GM12801 (cell line): ENCODE results near the gene CD4.

Experiments
- TF ChIP-seq, protein P1 (sequence below): IDR thresholded peaks from one replicate; pipeline ENCODE4 v1.5.1; 2011; ENCODE audit warnings: control low read depth; ENCODE audit not compliant: insufficient read length; ENCODE audit errors: extremely low read depth

Gene CD4

DNA sequence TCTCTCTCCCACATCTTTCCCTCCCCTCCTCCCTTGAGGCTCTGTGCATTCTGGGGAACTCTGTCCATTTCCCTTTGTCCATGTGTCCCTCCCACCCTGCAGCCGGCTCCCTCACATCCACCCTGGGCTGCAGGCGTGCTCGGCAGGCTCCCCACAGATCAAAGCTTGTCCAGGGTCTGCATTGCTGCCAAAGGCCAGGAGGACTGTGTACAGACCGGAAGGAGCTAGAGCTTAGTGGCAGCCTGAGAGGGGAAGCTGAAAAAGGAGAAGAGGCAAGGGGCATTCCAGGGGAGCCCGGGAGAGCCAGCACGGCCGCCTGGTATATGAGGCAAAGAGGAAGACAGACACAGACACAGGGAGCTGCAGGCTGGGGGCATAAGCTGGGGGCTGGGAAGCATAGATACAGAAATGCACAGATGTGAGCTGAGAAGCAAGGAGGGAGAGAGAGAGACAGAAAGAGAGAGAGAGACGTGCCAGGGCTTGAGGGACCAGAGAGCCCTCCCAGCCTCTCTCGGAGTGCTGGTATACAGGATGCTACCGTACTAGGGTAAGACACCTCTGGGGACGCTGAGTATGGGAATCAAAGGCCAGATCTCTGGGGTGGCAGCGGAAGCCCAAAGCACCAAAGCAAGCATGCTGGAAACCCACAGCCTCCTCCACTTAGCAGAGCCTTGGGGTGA is 3.3 kb downstream of the CD4 start:
- TF ChIP-seq, protein P1, sequence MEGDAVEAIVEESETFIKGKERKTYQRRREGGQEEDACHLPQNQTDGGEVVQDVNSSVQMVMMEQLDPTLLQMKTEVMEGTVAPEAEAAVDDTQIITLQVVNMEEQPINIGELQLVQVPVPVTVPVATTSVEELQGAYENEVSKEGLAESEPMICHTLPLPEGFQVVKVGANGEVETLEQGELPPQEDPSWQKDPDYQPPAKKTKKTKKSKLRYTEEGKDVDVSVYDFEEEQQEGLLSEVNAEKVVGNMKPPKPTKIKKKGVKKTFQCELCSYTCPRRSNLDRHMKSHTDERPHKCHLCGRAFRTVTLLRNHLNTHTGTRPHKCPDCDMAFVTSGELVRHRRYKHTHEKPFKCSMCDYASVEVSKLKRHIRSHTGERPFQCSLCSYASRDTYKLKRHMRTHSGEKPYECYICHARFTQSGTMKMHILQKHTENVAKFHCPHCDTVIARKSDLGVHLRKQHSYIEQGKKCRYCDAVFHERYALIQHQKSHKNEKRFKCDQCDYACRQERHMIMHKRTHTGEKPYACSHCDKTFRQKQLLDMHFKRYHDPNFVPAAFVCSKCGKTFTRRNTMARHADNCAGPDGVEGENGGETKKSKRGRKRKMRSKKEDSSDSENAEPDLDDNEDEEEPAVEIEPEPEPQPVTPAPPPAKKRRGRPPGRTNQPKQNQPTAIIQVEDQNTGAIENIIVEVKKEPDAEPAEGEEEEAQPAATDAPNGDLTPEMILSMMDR, result no peak

DNA sequence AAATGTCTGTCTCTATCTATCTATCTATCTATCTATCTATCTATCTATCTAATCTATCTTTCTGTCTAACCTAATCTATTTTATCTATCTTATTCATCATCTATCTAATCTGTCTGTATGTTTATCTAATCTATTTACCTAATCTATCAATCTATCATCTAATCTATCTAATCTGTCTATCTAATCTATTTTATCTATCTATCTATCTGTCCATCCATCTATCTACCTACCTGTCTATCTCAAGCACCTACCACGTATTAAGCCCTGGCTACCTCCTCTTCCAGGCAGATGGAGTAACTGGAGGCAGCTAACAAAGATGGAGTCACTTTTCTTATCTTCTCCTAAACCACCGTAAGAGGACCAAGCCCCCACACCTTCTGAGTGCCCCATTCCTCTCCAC is 5.8 kb downstream of the CD4 start:
- TF ChIP-seq, protein P1, result no peak

DNA sequence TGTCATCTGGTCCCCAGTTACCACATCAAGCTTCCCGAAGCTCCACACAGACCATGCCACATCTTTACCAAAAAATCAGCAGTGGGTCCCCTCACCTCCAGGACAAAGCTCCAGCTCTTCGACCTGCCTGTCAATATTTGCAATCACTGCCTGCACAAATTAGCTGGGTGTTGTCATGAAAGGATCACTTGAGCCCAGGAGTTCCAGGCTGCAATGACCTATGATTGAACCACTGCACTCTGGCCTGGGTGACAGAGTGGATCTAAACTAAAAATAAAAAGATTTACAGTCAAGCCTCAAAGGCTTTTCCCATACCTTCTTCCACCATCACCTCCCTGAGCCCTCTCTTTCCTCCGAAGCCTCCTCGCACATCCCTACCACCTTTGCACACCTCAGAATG is 7.2 kb downstream of the CD4 start:
- TF ChIP-seq, protein P1, result no peak

DNA sequence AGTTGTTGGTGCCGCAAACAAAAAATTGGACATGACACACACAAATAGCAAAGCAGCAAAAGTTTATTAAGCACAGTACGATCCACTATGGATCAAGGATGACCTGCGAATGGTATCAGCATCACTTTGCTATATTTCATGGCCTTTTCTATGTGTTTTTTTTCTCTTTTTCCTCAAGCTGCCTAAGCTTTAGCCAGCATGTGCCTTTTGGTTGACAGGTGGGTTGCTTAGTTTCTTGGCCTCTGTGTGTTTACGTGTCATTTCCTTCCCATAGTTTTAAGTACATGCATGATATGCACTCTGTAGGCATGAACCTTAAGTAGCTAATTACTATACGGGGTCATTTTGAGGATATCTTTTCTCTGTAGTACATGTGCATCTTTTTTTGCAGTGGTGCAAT is 9.8 kb downstream of the CD4 start:
- TF ChIP-seq, protein P1, result no peak

DNA sequence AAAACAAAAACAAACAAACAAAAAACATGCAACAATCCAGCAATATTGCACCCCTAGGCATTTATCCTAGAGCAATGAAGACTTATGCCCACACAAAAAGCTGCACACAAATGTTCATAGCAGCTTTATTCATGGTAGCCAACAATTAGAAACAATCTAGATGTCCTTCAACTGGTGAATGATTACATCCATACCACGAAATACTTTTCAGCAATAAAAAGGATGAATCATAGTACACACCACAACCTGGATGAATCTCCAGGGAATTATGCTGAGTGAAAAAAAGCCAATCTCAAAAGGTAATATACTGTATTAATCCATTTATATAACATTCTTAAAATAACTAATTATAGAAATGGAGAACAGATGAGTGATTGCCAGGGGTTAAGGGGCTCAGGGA is 17.8 kb downstream of the CD4 start:
- TF ChIP-seq, protein P1, result no peak

DNA sequence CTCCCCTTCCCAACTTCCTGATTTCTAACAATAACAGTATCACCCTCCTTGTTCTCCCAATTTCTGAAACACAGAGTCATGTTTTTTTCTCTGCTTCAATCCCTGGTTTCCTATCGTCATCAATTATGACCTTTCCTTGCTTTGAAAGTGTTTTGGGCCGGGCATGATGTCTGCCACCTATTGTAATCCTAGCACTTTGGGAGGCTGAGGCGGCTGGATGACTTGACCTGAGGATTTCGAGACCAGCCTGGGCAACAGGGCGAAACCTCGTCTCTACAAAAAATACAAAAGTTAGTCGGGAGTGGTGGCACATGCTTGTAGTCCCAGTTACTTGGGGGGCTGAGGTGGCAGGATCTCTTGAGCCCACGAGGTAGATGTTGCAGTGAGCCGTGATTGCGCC is 19.7 kb downstream of the CD4 start:
- TF ChIP-seq, protein P1, result no peak

DNA sequence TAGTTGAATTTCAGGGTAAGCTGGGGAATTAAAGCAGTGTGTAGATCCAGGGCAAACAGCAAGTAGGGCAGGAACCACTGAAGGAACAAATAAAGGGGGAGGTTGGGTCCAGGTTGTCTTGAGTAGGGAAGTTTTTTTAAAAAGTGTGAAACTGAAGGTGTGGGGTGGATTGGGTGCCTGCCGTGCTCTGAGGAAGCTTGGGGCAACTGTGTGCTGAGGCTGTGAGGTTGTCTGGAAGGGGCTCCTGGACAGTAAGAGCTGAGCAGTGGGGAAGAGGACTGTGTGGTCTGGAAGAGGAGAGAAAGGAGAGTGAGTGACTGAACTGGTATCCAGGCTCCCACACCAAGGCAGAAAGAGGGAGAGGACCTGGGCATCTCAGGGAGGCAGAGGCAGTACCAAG is 21.4 kb downstream of the CD4 start:
- TF ChIP-seq, protein P1, result no peak
